PFSK-1 (cell line): Measurements from ENCODE around the gene PCSK6.

ENCODE experiments used
- POLR2AphosphoS5 ChIP-seq: IDR thresholded peaks from 2 replicates; pipeline ENCODE4 v1.6.1; 2012; ENCODE audit warnings: low read depth, mild to moderate bottlenecking, control low read depth, low read length, moderate library complexity
- TAF1 ChIP-seq: IDR thresholded peaks from 2 replicates; pipeline ENCODE4 v1.6.1; 2012; ENCODE audit warnings: low read length, control low read depth, borderline replicate concordance; ENCODE audit not compliant: insufficient read depth

DNA sequence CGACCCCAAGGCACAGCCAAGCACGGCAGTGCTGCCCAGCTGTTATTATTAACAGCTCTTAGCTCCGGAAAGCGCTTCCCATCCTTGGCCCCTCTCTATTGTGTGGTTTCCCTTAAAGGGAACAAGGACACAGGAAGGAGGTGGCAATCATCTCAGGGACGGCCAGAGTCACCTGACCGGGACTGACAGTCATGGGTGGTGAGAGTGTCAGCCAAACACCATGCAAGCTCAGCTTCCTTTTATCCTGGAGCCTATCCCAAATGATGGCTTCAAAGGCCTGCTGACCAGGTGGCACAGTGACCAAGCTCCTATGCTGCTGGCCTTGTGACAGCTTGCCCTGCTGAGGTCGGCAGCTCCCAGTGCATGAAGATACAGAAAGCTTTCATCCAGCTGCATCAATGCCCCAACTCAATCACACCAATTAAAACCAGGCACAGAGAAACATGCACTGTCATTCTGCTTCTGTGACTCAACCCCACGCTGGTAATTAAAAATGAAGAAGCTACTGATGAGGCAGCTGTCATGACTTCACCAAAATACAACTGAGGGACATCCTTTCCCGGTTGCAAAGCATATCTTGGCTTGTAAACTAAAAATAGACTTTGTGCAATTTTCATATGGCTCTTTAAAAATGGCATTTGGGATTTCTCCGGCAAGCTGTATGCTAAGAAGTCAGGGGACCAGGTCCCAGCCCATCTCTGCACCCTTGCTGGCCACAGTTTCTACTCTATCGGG lies 34.0 kb downstream of the PCSK6 start:
- no peak for TF ChIP-seq POLR2AphosphoS5
- TF ChIP-seq TAF1: peak; percentile 10; the same call in 1 of the 2 replicates
